ENCODE results near the gene TNFAIP6.

GRCh38 chr2:151334082-151334815 lies 23.1 kb upstream of the TNFAIP6 start:
- no peak for TF ChIP-seq EP300 (conservative IDR thresholded peaks at IDR 0.05; ENCODE audit: poor library complexity, severe bottlenecking)
- TF ChIP-seq MXI1 (conservative IDR thresholded peaks at IDR 0.05; ENCODE audit: poor library complexity, severe bottlenecking) = no peak
- TF ChIP-seq POLR2AphosphoS5 (IDR thresholded peaks at IDR 0.05) = no peak
- TF ChIP-seq CTCF (IDR thresholded peaks at IDR 0.05; ENCODE audit: poor library complexity, severe bottlenecking) = no peak
- TF ChIP-seq EZH2 (IDR thresholded peaks at IDR 0.05; ENCODE audit: borderline replicate concordance, insufficient read depth, low read length, poor library complexity, severe bottlenecking) = no peak

Measured in neural cell (in vitro differentiated cells).